Progenitor cell of endocrine pancreas (in vitro differentiated cells): ENCODE measurements around the gene SEMA6B. TPM values are rescaled to one million over a fixed set of nuclear protein-coding genes. Genes with fewer than 3 reads are reported as not detected.

Experiments used
- DNase-seq: peaks from one replicate; pipeline ENCODE4 v3.0.0; 2021; ENCODE audit warnings: low spot score; ENCODE audit not compliant: unreplicated experiment
- H3K27ac Mint-ChIP-seq: 2 replicates; pipeline ENCODE4 v1.8.0; 2021; ENCODE audit warnings: mild to moderate bottlenecking, moderate library complexity, mixed read lengths
- H3K27me3 Mint-ChIP-seq: 2 replicates; pipeline ENCODE4 v1.8.0; 2021; ENCODE audit warnings: mixed read lengths
- H3K36me3 Mint-ChIP-seq: 2 replicates; pipeline ENCODE4 v1.8.0; 2022; ENCODE audit warnings: mixed read lengths; ENCODE audit not compliant: insufficient read depth
- H3K4me1 Mint-ChIP-seq: 2 replicates; pipeline ENCODE4 v1.8.0; 2021; ENCODE audit warnings: low read depth, mixed read lengths
- H3K4me3 Mint-ChIP-seq: 2 replicates; pipeline ENCODE4 v1.8.0; 2021; ENCODE audit warnings: low read depth, mild to moderate bottlenecking, moderate library complexity, mixed read lengths
- H3K9me3 Mint-ChIP-seq: 2 replicates; pipeline ENCODE4 v1.8.0; 2021; ENCODE audit warnings: low read depth, mixed read lengths
- total RNA-seq: library from RNA; stranded (reverse); gene quantifications from 2 replicates; pipeline ENCODE4 v1.2.1, GENCODE V29; 2021
- TF ChIP-seq, protein P1 (sequence below): fragments of 200-600 bp; sonication (generic); IDR thresholded peaks from one replicate; pipeline ENCODE4 v1.5.0; 2021; ENCODE audit warnings: antibody characterized with exemption, mild to moderate bottlenecking; ENCODE audit not compliant: unreplicated experiment

Gene SEMA6B
- total RNA-seq, 1 donor from 2014 or later: 26.6 TPM

DNA sequence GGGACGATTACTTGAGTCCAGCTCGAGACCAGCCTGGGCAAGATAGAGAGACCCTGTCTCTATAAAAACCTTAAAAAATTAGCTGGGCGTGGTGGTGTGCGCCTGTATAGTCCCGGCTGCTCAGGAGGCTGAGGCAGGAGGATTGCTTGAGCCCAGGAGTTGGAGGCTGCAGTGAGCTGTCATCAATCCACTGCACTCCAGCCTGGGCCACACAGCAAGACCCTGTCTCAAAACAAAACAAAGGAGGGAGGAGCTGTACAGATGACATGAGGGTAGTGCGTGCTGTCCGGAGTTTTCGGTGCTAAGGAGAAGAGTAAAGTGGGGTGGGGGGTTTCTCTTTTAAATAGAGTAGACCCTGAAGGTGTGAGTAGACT is 64.8 kb downstream of the SEMA6B start:
- Mint-ChIP-seq H3K27ac (no peak overlapping the region), H3K9me3 (no peaks in the 10 kb centered on the region), H3K27me3 (no peaks in the 10 kb centered on the region), H3K4me1 (no peaks in the 10 kb centered on the region), H3K36me3 (peaks cover 9% of the 10 kb centered on the region), H3K4me3 (no peak overlapping the region)
- TF ChIP-seq, protein P1, sequence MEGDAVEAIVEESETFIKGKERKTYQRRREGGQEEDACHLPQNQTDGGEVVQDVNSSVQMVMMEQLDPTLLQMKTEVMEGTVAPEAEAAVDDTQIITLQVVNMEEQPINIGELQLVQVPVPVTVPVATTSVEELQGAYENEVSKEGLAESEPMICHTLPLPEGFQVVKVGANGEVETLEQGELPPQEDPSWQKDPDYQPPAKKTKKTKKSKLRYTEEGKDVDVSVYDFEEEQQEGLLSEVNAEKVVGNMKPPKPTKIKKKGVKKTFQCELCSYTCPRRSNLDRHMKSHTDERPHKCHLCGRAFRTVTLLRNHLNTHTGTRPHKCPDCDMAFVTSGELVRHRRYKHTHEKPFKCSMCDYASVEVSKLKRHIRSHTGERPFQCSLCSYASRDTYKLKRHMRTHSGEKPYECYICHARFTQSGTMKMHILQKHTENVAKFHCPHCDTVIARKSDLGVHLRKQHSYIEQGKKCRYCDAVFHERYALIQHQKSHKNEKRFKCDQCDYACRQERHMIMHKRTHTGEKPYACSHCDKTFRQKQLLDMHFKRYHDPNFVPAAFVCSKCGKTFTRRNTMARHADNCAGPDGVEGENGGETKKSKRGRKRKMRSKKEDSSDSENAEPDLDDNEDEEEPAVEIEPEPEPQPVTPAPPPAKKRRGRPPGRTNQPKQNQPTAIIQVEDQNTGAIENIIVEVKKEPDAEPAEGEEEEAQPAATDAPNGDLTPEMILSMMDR: no peak
- DNase-seq: no peak

DNA sequence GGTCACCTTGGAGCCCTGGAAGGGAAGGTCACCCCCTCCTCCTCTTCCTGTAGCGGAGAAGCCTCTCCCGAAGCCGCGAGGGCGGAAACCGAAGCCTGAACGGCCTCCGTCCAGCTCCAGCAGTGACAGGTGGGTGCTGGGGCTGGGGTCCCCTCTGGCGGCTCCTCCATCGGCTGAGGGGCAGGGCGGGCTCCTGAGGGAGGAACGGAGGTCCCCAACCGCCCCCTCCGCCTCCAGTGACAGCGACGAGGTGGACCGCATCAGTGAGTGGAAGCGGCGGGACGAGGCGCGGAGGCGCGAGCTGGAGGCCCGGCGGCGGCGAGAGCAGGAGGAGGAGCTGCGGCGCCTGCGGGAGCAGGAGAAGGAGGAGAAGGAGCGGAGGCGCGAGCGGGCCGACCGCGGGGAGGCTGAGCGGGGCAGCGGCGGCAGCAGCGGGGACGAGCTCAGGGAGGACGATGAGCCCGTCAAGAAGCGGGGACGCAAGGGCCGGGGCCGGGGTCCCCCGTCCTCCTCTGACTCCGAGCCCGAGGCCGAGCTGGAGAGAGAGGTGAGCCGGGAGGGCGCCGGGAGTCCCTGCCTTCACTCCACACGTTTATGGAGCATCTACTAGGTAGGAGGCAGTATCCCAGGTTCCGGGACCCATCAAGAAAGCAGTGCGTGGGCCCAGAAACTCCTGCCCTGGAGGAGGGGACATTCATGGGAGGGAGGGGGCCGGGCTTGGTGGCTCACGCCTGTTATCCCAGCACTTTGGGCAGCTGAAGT is 65.4 kb downstream of the SEMA6B start:
- no peaks in the 10 kb centered on the region for H3K27me3 Mint-ChIP-seq
- TF ChIP-seq, protein P1: no peak
- H3K4me1 Mint-ChIP-seq: no peaks in the 10 kb centered on the region
- no peak overlapping the region for H3K27ac Mint-ChIP-seq
- no peaks in the 10 kb centered on the region for H3K9me3 Mint-ChIP-seq
- peaks cover 10% of the 10 kb centered on the region for H3K36me3 Mint-ChIP-seq
- no peak for DNase-seq
- no peak overlapping the region for H3K4me3 Mint-ChIP-seq

DNA sequence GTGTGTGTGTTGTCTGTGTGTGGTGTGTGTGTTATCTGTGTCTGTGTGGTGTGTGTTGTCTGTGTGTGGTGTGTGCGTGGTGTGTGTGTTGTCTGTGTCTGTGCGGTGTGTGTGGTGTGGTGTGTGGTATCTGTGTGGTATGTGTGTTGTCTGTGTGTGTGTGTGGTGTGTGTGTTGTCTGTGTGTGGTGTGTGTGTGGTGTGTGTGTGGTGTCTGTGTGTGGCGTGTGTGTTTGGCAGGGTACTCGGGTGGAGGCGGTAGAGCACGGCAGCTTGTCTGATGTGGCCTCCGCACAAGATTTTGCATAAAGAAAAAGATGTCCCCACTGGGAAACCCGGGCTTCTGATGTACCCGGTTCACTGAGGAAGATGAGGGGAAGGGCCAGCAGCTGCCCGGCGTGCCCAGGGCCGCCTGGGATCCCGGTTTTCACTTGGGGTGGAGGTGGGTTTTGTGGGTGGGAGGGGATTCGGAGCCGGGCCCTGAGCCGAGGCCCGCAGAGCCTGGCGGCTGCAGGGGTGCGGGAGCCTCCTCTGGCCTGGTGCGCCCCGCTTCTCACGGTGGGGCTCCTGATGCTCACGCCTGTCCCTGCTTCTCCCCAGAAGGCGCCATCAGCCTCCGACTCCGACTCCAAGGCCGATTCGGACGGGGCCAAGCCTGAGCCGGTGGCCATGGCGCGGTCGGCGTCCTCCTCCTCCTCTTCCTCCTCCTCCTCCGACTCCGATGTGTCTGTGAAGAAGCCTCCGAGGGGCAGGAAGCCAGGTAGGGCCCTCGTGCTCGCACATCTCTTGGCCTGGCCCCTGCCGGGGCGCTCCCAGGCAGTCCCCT is 66.2 kb downstream of the SEMA6B start:
- DNase-seq: no peak
- no peaks in the 10 kb centered on the region for H3K4me1 Mint-ChIP-seq
- H3K4me3 Mint-ChIP-seq: no peak overlapping the region
- TF ChIP-seq, protein P1: no peak
- peaks cover 12% of the 10 kb centered on the region for H3K36me3 Mint-ChIP-seq
- H3K27me3 Mint-ChIP-seq: no peaks in the 10 kb centered on the region
- no peak overlapping the region for H3K27ac Mint-ChIP-seq
- no peaks in the 10 kb centered on the region for H3K9me3 Mint-ChIP-seq

Other genes with a start within 250 kb of the SEMA6B start
- gene STAP2, start 220.9 kb downstream of the SEMA6B start, total RNA-seq: 35.6 and 41.0 TPM in 2 replicates
- gene MPND, start 216.1 kb downstream of the SEMA6B start, total RNA-seq: 62.2 and 64.2 TPM in 2 replicates
- gene SH3GL1, start 159.1 kb downstream of the SEMA6B start, total RNA-seq: 55.6 and 61.6 TPM in 2 replicates
- gene CHAF1A, start 157.0 kb downstream of the SEMA6B start, total RNA-seq: 41.8 and 48.2 TPM in 2 replicates
- gene UBXN6, start 101.9 kb downstream of the SEMA6B start, total RNA-seq: 57.2 and 61.8 TPM in 2 replicates
- gene HDGFL2, start 87.4 kb downstream of the SEMA6B start, total RNA-seq: 92.6 and 94.2 TPM in 2 replicates
- 0.93 and 1.3 TPM in 2 replicates for gene PLIN4, start 41.2 kb downstream of the SEMA6B start, total RNA-seq
- gene PLIN5, start 24.5 kb downstream of the SEMA6B start, total RNA-seq: 5.7 and 8.1 TPM in 2 replicates
- 0.34 and 0.51 TPM in 2 replicates for gene LRG1, start 19.6 kb downstream of the SEMA6B start, total RNA-seq
- gene TNFAIP8L1, start 79.8 kb upstream of the SEMA6B start, total RNA-seq: 7.3 and 8.5 TPM in 2 replicates
- gene MYDGF, start 110.7 kb upstream of the SEMA6B start, total RNA-seq: 42.5 and 45.9 TPM in 2 replicates
- gene DPP9, start 164.2 kb upstream of the SEMA6B start, total RNA-seq: 48.9 and 50.3 TPM in 2 replicates
- 12.5 and 13.0 TPM in 2 replicates for gene FEM1A, start 232.1 kb upstream of the SEMA6B start, total RNA-seq